H9 (cell line): ENCODE results near the gene MRI1. TPM values are rescaled to one million over a fixed set of nuclear protein-coding genes. Genes with fewer than 3 reads are reported as not detected.
A peak's percentile ranks its signal among the peaks of the same experiment; 100 is the strongest.

ENCODE experiments used
- DNase-seq: peaks from one replicate; pipeline ENCODE4 v3.0.0-alpha.2; 2017
- H2AFZ ChIP-seq: one replicate; pipeline ENCODE4 v1.6.1; 2013; ENCODE audit warnings: mild to moderate bottlenecking, low read length, control low read depth, moderate library complexity
- H2AK5ac ChIP-seq: 2 replicates; pipeline ENCODE4 v1.6.1; 2013; ENCODE audit warnings: low read length, control low read depth, mixed read lengths; ENCODE audit not compliant: insufficient read length
- H2BK120ac ChIP-seq: one replicate; pipeline ENCODE4 v1.6.1; 2013; ENCODE audit warnings: low read depth, mild to moderate bottlenecking, low read length, control low read depth, inconsistent platforms; ENCODE audit not compliant: poor library complexity, severe bottlenecking
- H2BK12ac ChIP-seq: 2 replicates; pipeline ENCODE4 v1.6.1; 2013; ENCODE audit warnings: low read length, control low read depth, mixed read lengths, low read depth; ENCODE audit not compliant: insufficient read length
- H2BK15ac ChIP-seq: 2 replicates; pipeline ENCODE4 v1.6.1; 2013; ENCODE audit warnings: low read depth, low read length, control low read depth
- H2BK20ac ChIP-seq: one replicate; pipeline ENCODE4 v1.6.1; 2013; ENCODE audit warnings: low read depth, mild to moderate bottlenecking, low read length, control low read depth, inconsistent platforms; ENCODE audit not compliant: poor library complexity, severe bottlenecking
- H2BK5ac ChIP-seq: 2 replicates; pipeline ENCODE4 v1.6.1; 2013; ENCODE audit warnings: low read length, control low read depth, mixed read lengths; ENCODE audit not compliant: insufficient read length
- H3K14ac ChIP-seq: 2 replicates; pipeline ENCODE4 v1.6.1; 2013; ENCODE audit warnings: low read length, control low read depth; ENCODE audit not compliant: insufficient read depth
- H3K18ac ChIP-seq: 2 replicates; pipeline ENCODE4 v1.6.1; 2013; ENCODE audit warnings: low read depth, mild to moderate bottlenecking, mixed read lengths, low read length, control low read depth; ENCODE audit not compliant: insufficient read length
- H3K23ac ChIP-seq: 2 replicates; pipeline ENCODE4 v1.6.1; 2013; ENCODE audit warnings: low read length, control low read depth, mixed read lengths, low read depth; ENCODE audit not compliant: insufficient read length
- H3K23me2 ChIP-seq: 2 replicates; pipeline ENCODE4 v1.6.1; 2013; ENCODE audit warnings: low read depth, mild to moderate bottlenecking, mixed read lengths, low read length, control low read depth; ENCODE audit not compliant: insufficient read length, poor library complexity, severe bottlenecking
- H3K27ac ChIP-seq: 2 replicates; pipeline ENCODE4 v1.5.1; 2013; ENCODE audit warnings: low read length, control low read depth, mixed read lengths, low read depth; ENCODE audit not compliant: insufficient read length
- H3K27me3 ChIP-seq: 2 replicates; pipeline ENCODE4 v1.6.1; 2013; ENCODE audit warnings: low read length, control low read depth, inconsistent platforms; ENCODE audit not compliant: insufficient read depth
- H3K4ac ChIP-seq: 2 replicates; pipeline ENCODE4 v1.6.1; 2013; ENCODE audit warnings: low read depth, mild to moderate bottlenecking, control low read depth, inconsistent platforms, low read length, moderate library complexity
- H3K4me1 ChIP-seq: 2 replicates; pipeline ENCODE4 v1.6.1; 2013; ENCODE audit warnings: low read length, control low read depth, inconsistent platforms; ENCODE audit not compliant: insufficient read depth
- H3K4me2 ChIP-seq: 2 replicates; pipeline ENCODE4 v1.6.1; 2013; ENCODE audit warnings: low read length, control low read depth, mixed read lengths; ENCODE audit not compliant: insufficient read length, insufficient read depth
- H3K56ac ChIP-seq: 2 replicates; pipeline ENCODE4 v1.6.1; 2013; ENCODE audit warnings: low read depth, mild to moderate bottlenecking, mixed read lengths, low read length, control low read depth; ENCODE audit not compliant: insufficient read length
- H3K79me1 ChIP-seq: 2 replicates; pipeline ENCODE4 v1.6.1; 2013; ENCODE audit warnings: low read depth, mild to moderate bottlenecking, moderate library complexity, low read length, control low read depth, inconsistent platforms; ENCODE audit not compliant: insufficient read depth, poor library complexity, severe bottlenecking
- H3K79me2 ChIP-seq: 2 replicates; pipeline ENCODE4 v1.6.1; 2013; ENCODE audit warnings: low read length, control low read depth, inconsistent platforms; ENCODE audit not compliant: insufficient read depth
- H3K9ac ChIP-seq: 2 replicates; pipeline ENCODE4 v1.6.1; 2013; ENCODE audit warnings: low read length, control low read depth, mixed read lengths; ENCODE audit not compliant: insufficient read length; ENCODE audit errors: extremely low read depth
- H3K9me3 ChIP-seq: one replicate; pipeline ENCODE4 v1.6.1; 2013; ENCODE audit warnings: low read depth, low read length, inconsistent platforms; ENCODE audit not compliant: control insufficient read depth
- H3T11ph ChIP-seq: one replicate; pipeline ENCODE4 v1.6.1; 2013; ENCODE audit warnings: mild to moderate bottlenecking, low read length, control low read depth, inconsistent platforms
- H4K20me1 ChIP-seq: one replicate; pipeline ENCODE4 v1.6.1; 2013; ENCODE audit not compliant: control insufficient read depth, insufficient read length, insufficient read depth
- H4K5ac ChIP-seq: 2 replicates; pipeline ENCODE4 v1.6.1; 2013; ENCODE audit warnings: low read depth, mild to moderate bottlenecking, mixed read lengths, low read length, control low read depth; ENCODE audit not compliant: insufficient read length
- H4K8ac ChIP-seq: replicated peaks from 2 replicates; pipeline ENCODE4 v1.6.1; 2013; ENCODE audit warnings: low read length, control low read depth, mixed read lengths, low read depth; ENCODE audit not compliant: insufficient read length
- H4K91ac ChIP-seq: 2 replicates; pipeline ENCODE4 v1.6.1; 2013; ENCODE audit warnings: low read depth, mild to moderate bottlenecking, moderate library complexity, mixed read lengths, low read length, control low read depth; ENCODE audit not compliant: insufficient read length
- H3K27ac Mint-ChIP-seq, 3 experiments: 2 replicates in 2 of 3; 3 replicates in 1 of 3; pipeline ENCODE4 v1.8.0; 2020 to 2021; ENCODE audit warnings: mixed read lengths in 3 of 3, mild to moderate bottlenecking in 1 of 3, moderate library complexity in 1 of 3
- H3K27me3 Mint-ChIP-seq: 2 replicates; pipeline ENCODE4 v1.8.0; 2021; ENCODE audit warnings: low read depth, mild to moderate bottlenecking, moderate library complexity, mixed read lengths
- H3K36me3 Mint-ChIP-seq, 3 experiments: 2 replicates in 2 of 3; 3 replicates in 1 of 3; pipeline ENCODE4 v1.8.0; 2020 to 2021; ENCODE audit warnings: low read depth in 3 of 3, mixed read lengths in 3 of 3; ENCODE audit not compliant: insufficient read depth in 1 of 3
- H3K4me1 Mint-ChIP-seq, 2 experiments: 2 replicates each; pipeline ENCODE4 v1.8.0; 2020; ENCODE audit warnings: mixed read lengths in 2 of 2
- H3K4me3 Mint-ChIP-seq, 2 experiments: 2 replicates in 1 of 2; 3 replicates in 1 of 2; pipeline ENCODE4 v1.8.0; 2020 to 2021; ENCODE audit warnings: mild to moderate bottlenecking in 2 of 2, mixed read lengths in 2 of 2, moderate library complexity in 1 of 2
- H3K9me3 Mint-ChIP-seq, 2 experiments: 2 replicates in 1 of 2; 3 replicates in 1 of 2; pipeline ENCODE4 v1.8.0; 2020; ENCODE audit warnings: mild to moderate bottlenecking in 2 of 2, mixed read lengths in 2 of 2, moderate library complexity in 1 of 2
- WGBS: extraction: QIAGEN DNeasy Blood & Tissue Kit; methylation state at CpG from one replicate; pipeline ENCODE4 v1.1.7; 2013; ENCODE audit warnings: missing lambda C conversion rate, low lambda C conversion rate, mixed read lengths; ENCODE audit not compliant: insufficient read length; ENCODE audit errors: extremely low coverage; 5-methylcytosine and 5-hydroxymethylcytosine counted together
- total RNA-seq: library from RNA; stranded (reverse); gene quantifications from 2 replicates; pipeline ENCODE4 v1.2.1, GENCODE V29; 2021
- TF ChIP-seq, protein P1 (sequence below): fragments of 200-600 bp; sonication (generic); conservative IDR thresholded peaks from 3 replicates; pipeline ENCODE4 v1.8.0; 2021; ENCODE audit warnings: antibody characterized with exemption, mild to moderate bottlenecking

Gene MRI1
- total RNA-seq, 1 experiment from 2014 or later, result 19.5 TPM

DNA sequence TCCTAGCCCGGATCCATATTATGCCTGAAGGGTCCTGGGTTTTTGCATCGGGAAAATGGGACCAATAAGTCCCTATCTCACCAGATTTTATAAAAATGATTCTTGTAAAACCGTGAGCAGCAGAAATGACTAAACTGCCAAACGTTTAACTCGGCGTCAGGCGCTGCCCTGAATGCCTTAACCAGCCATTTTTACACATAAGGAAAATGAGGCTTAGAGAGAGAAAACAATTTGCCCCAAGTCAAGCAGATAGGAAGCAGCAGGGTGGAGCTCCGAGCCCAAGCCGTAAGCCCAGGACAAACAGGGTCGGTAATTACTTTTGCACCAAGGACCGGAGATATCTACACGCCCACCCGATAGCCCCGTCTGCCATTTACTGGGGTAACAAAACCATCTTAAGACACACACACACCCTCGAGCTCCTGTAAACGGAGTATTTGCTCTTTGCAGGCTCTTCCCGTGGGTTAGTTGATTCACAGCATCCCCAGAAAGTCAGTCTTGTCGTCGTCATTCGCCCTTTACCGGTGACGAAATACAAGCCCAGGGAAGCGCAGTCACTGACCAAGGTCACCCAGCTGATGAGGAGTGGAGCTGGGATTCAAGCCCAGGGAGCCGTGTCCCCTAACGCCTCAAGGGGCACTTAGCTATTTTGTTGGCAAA, 16.0 kb upstream of the MRI1 start:
- Mint-ChIP-seq H3K4me3 (peak overlapping the region; percentile 89 to 90), H3K27me3 (no peaks in the 10 kb centered on the region), H3K9me3 (peaks cover 0 to 3% of the 10 kb centered on the region in 2 experiments; a peak in 1 of 5 replicates), H3K4me1 (peaks cover 5 to 6% of the 10 kb centered on the region in 2 experiments; a peak in 3 of 4 replicates), H3K36me3 (peaks cover 2 to 13% (median 12%) of the 10 kb centered on the region in 3 experiments; a peak in 5 of 7 replicates), H3K27ac (peak overlapping the region in 2 of 3 experiments; percentile 77 to 97; a peak in 4 of 7 replicates)
- no peaks in the 10 kb centered on the region for H3K79me2 ChIP-seq
- no peak overlapping the region for H2BK15ac ChIP-seq
- WGBS, result no CpG with 5 or more reads among the region's 25 CpGs
- no peak for DNase-seq
- H2BK120ac ChIP-seq, result no peak overlapping the region
- no peak overlapping the region for H4K5ac ChIP-seq
- H2BK12ac ChIP-seq, result no peak overlapping the region
- no peak overlapping the region for H3T11ph ChIP-seq
- no peak overlapping the region for H3K56ac ChIP-seq
- H3K9me3 ChIP-seq, result no peaks in the 10 kb centered on the region
- no peak overlapping the region for H4K91ac ChIP-seq
- no peak overlapping the region for H3K4ac ChIP-seq
- no peak overlapping the region for H2BK5ac ChIP-seq
- no peaks in the 10 kb centered on the region for H3K4me1 ChIP-seq
- no peak overlapping the region for H3K27ac ChIP-seq
- H2AFZ ChIP-seq, result no peak overlapping the region
- no peak overlapping the region for H4K8ac ChIP-seq
- H3K23me2 ChIP-seq, result no peaks in the 10 kb centered on the region
- H2AK5ac ChIP-seq, result no peak overlapping the region
- no peak overlapping the region for H3K14ac ChIP-seq
- no peaks in the 10 kb centered on the region for H4K20me1 ChIP-seq
- H3K4me2 ChIP-seq, result peak overlapping the region; percentile 77
- H2BK20ac ChIP-seq, result no peak overlapping the region
- peaks cover 2% of the 10 kb centered on the region for H3K79me1 ChIP-seq
- no peak overlapping the region for H3K23ac ChIP-seq
- TF ChIP-seq, protein P1, sequence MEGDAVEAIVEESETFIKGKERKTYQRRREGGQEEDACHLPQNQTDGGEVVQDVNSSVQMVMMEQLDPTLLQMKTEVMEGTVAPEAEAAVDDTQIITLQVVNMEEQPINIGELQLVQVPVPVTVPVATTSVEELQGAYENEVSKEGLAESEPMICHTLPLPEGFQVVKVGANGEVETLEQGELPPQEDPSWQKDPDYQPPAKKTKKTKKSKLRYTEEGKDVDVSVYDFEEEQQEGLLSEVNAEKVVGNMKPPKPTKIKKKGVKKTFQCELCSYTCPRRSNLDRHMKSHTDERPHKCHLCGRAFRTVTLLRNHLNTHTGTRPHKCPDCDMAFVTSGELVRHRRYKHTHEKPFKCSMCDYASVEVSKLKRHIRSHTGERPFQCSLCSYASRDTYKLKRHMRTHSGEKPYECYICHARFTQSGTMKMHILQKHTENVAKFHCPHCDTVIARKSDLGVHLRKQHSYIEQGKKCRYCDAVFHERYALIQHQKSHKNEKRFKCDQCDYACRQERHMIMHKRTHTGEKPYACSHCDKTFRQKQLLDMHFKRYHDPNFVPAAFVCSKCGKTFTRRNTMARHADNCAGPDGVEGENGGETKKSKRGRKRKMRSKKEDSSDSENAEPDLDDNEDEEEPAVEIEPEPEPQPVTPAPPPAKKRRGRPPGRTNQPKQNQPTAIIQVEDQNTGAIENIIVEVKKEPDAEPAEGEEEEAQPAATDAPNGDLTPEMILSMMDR, result no peak
- no peak overlapping the region for H3K18ac ChIP-seq
- H3K9ac ChIP-seq, result peak overlapping the region; percentile 66
- no peaks in the 10 kb centered on the region for H3K27me3 ChIP-seq
